Brain microvascular endothelial cell (primary cell): ENCODE results near the gene PPT2.

Source experiments
- DNase-seq: peaks from one replicate; pipeline ENCODE4 v3.0.0-alpha.2; 2020
- H3K27ac ChIP-seq: fragments of 250-450 bp; sonication (Bioruptor Pico); 2 replicates; pipeline ENCODE4 v1.5.1; 2020; ENCODE audit warnings: mild to moderate bottlenecking, moderate library complexity
- H3K27me3 ChIP-seq: fragments of 250-450 bp; sonication (Bioruptor Pico); replicated peaks from 2 replicates; pipeline ENCODE4 v1.5.1; 2020; ENCODE audit warnings: mild to moderate bottlenecking
- H3K36me3 ChIP-seq: fragments of 250-450 bp; sonication (Bioruptor Pico); replicated peaks from 2 replicates; pipeline ENCODE4 v1.5.1; 2020; ENCODE audit warnings: mild to moderate bottlenecking
- H3K4me3 ChIP-seq: 2 replicates; pipeline ENCODE4 v1.5.1; 2011; ENCODE audit warnings: low read depth, mild to moderate bottlenecking, control low read depth, low read length, moderate library complexity
- CTCF ChIP-seq: IDR thresholded peaks from 2 replicates; pipeline ENCODE4 v1.5.1; 2011; ENCODE audit warnings: low read depth, mild to moderate bottlenecking, moderate library complexity, low read length, control low read depth, inconsistent platforms; ENCODE audit errors: missing control alignments
- in situ Hi-C: cut with HindIII; loops from 2 replicates; pipeline ENCODE4 v1.10.0; 2017; ENCODE audit warnings: low sequenced_read_pairs, low pct_ligation_motif_present

Gene PPT2

GRCh38 chr6:32113386-32114352 lies 40.3 kb upstream of the PPT2 start:
- peak; percentile 91 for DNase-seq
- peaks cover 5% of the 10 kb centered on the region for H3K27me3 ChIP-seq
- H3K4me3 ChIP-seq, result no peak overlapping the region
- peaks cover 24% of the 10 kb centered on the region for H3K36me3 ChIP-seq
- peak overlapping the region; percentile 69 for H3K27ac ChIP-seq
- in situ Hi-C loops, result no loop called here
- peak; percentile 63 for TF ChIP-seq CTCF

- peak; percentile 82 for DNase-seq
- Histone ChIP-seq H3K27ac (peak overlapping the region; percentile 69), H3K27me3 (no peaks in the 10 kb centered on the region), H3K4me3 (no peak overlapping the region), H3K36me3 (peaks cover 26% of the 10 kb centered on the region)
- in situ Hi-C loops, result no loop called here
- TF ChIP-seq CTCF, result no peak
Observed at GRCh38 chr6:32114796-32115195, 39.1 kb upstream of the PPT2 start.

- no peak overlapping the region for H3K4me3 ChIP-seq
- no peaks in the 10 kb centered on the region for H3K27me3 ChIP-seq
- no peak overlapping the region for H3K27ac ChIP-seq
- in situ Hi-C loops, result no loop called here
- DNase-seq, result no peak
- peaks cover 32% of the 10 kb centered on the region for H3K36me3 ChIP-seq
- TF ChIP-seq CTCF, result no peak
Observed at GRCh38 chr6:32115623-32116022, 38.3 kb upstream of the PPT2 start.

GRCh38 chr6:32116674-32117073 lies 37.3 kb upstream of the PPT2 start:
- peak; percentile 21 for DNase-seq
- Histone ChIP-seq H3K27me3 (no peaks in the 10 kb centered on the region), H3K4me3 (no peak overlapping the region), H3K27ac (no peak overlapping the region), H3K36me3 (peaks cover 40% of the 10 kb centered on the region)
- TF ChIP-seq CTCF, result peak; percentile 70
- in situ Hi-C loops, result no loop called here

- H3K27ac ChIP-seq, result no peak overlapping the region
- no peak for TF ChIP-seq CTCF
- in situ Hi-C loops, result no loop called here
- DNase-seq, result no peak
- H3K4me3 ChIP-seq, result no peak overlapping the region
- peaks cover 43% of the 10 kb centered on the region for H3K36me3 ChIP-seq
- no peaks in the 10 kb centered on the region for H3K27me3 ChIP-seq
Observed at GRCh38 chr6:32117461-32117860, 36.5 kb upstream of the PPT2 start.
